ENCODE measurements around the gene DCUN1D2.

Gene DCUN1D2

GRCh38 chr13:113536461-113537110 is 46.1 kb upstream of the DCUN1D2 start:
- H3K4me3 ChIP-seq (ENCODE audit: low read depth, low read length), result no peak overlapping the region
- ChIA-PET POLR2A (no interaction called here), CTCF (interaction anchor here (0.7 kb wide), 1 partner anchor 78 kb away, joined by 3 read pairs; no protein-coding TSS in a partner anchor)
- no peak for DNase-seq (ENCODE audit: low read depth, low spot score)
- no peak for TF ChIP-seq CTCF (IDR thresholded peaks at IDR 0.05; ENCODE audit: insufficient read depth, low read length, missing control alignments)

GRCh38 chr13:113535381-113535781 is 44.9 kb upstream of the DCUN1D2 start:
- CTCF ChIA-PET, result interaction anchor here (0.9 kb wide), 1 partner anchor 27 kb away, joined by 5 read pairs; no protein-coding TSS in a partner anchor
- no peak for TF ChIP-seq CTCF (IDR thresholded peaks at IDR 0.05; ENCODE audit: insufficient read depth, low read length, missing control alignments)
- H3K4me3 ChIP-seq (ENCODE audit: low read depth, low read length), result no peak overlapping the region
- no peak for DNase-seq (ENCODE audit: low read depth, low spot score)
- POLR2A ChIA-PET, result no interaction called here

- TF ChIP-seq CTCF (IDR thresholded peaks at IDR 0.05; ENCODE audit: insufficient read depth, low read length, missing control alignments), result no peak
- no peak overlapping the region for H3K4me3 ChIP-seq (ENCODE audit: low read depth, low read length)
- POLR2A ChIA-PET, result no interaction called here
- CTCF ChIA-PET, result interaction anchor here (0.8 to 0.9 kb wide), 3 partner anchors 20 to 28 kb away, joined by 3 to 5 read pairs (median 4); no protein-coding TSS in a partner anchor
- DNase-seq (ENCODE audit: low read depth, low spot score), result no peak
Measured at GRCh38 chr13:113534236-113534860, 43.8 kb upstream of the DCUN1D2 start.

- no peak overlapping the region for H3K4me3 ChIP-seq (ENCODE audit: low read depth, low read length)
- CTCF ChIA-PET, result interaction anchor here (1.2 kb wide), 1 partner anchor 11 kb away, joined by 3 read pairs; no protein-coding TSS in a partner anchor
- TF ChIP-seq CTCF (IDR thresholded peaks at IDR 0.05; ENCODE audit: insufficient read depth, low read length, missing control alignments), result no peak
- no peak for DNase-seq (ENCODE audit: low read depth, low spot score)
- POLR2A ChIA-PET, result no interaction called here
Measured at GRCh38 chr13:113533161-113533840, 42.8 kb upstream of the DCUN1D2 start.

- no peak overlapping the region for H3K4me3 ChIP-seq (ENCODE audit: low read depth, low read length)
- POLR2A ChIA-PET, result no interaction called here
- no peak for TF ChIP-seq CTCF (IDR thresholded peaks at IDR 0.05; ENCODE audit: insufficient read depth, low read length, missing control alignments)
- DNase-seq (ENCODE audit: low read depth, low spot score), result no peak
- CTCF ChIA-PET, result interaction anchor here (1.2 to 1.3 kb wide), 2 partner anchors 10 to 30 kb away, joined by 3 read pairs; no protein-coding TSS in a partner anchor
Measured at GRCh38 chr13:113532156-113532806, 41.8 kb upstream of the DCUN1D2 start.
